A549 treated with Hydrocortisone at 1 μM for 4 hours (cell line): Measurements from ENCODE around the gene CLNK. TPM values are rescaled to one million over a fixed set of nuclear protein-coding genes. Genes with fewer than 3 reads are reported as not detected.

Experiments
- total RNA-seq: library from RNA; stranded (reverse); fragments of 200-300 nt; extraction: Qiagen RNA extraction; gene quantifications from 5 replicates; pipeline ENCODE4 v1.2.3, GENCODE V29; 2022

The CLNK gene
- not detected in 5 replicates for total RNA-seq

GRCh38 chr4:10684631-10685030 is at the start of gene CLNK:
CLNK (minus strand) TSS chr4:10684768; CDS start chr4:10667869, 16,899 bp downstream.

GRCh38 chr4:10457255-10457801 is 227.2 kb downstream of the CLNK start, which contains the start of gene ZNF518B:
ZNF518B (minus strand) TSS chr4:10457426; CDS start chr4:10446328, 11,098 bp downstream.

Other genes with a start within 250 kb of the CLNK start
- gene ZNF518B, start 227.3 kb downstream of the CLNK start, total RNA-seq, result 2.3 to 4.4 TPM (median 3.2 TPM) in 5 replicates